Panc1 (cell line): ENCODE results near the gene NPLOC4.

Source experiments
- CTCF ChIP-seq: fragments of 450-650 bp; IDR thresholded peaks from 2 replicates; pipeline ENCODE4 v1.5.1; 2017; ENCODE audit warnings: mild to moderate bottlenecking
- POLR2AphosphoS5 ChIP-seq: IDR thresholded peaks from 2 replicates; pipeline ENCODE4 v1.6.1; 2012; ENCODE audit warnings: mild to moderate bottlenecking, low read depth, low read length, moderate library complexity
- REST ChIP-seq, 2 experiments: IDR thresholded peaks; 2 replicates each; pipeline ENCODE4 v1.6.1; 2011 to 2012; ENCODE audit warnings: low read depth in 2 of 2, control low read depth in 1 of 2, low read length in 1 of 2, mild to moderate bottlenecking in 1 of 2, moderate library complexity in 1 of 2; ENCODE audit not compliant: insufficient read depth in 1 of 2

- no peak for TF ChIP-seq CTCF
- TF ChIP-seq REST (IDR thresholded peaks at IDR 0.05; ENCODE audit: insufficient read depth in 1 of 2, low read depth in 2 of 2, low read length in 1 of 2), result no peak
- TF ChIP-seq POLR2AphosphoS5, result no peak
These were observed 64.2 kb downstream of the NPLOC4 start for GRCh38 chr17:81572563-81573168.
